Tibial nerve (tissue), 3 donors: ENCODE results near the gene UTP14A.

ENCODE experiments used
- CTCF ChIP-seq, 5 experiments: fragments of 200-600 bp in 3 of 5; fragments of 450-650 bp in 2 of 5; sonication (generic) in 3 of 5; IDR thresholded peaks; one replicate each; pipeline ENCODE4 v1.5.1; 2016 to 2019; ENCODE audit warnings: antibody characterized with exemption in 5 of 5, mild to moderate bottlenecking in 3 of 5, moderate library complexity in 2 of 5
- POLR2A ChIP-seq, 2 donors: fragments of 450-650 bp; IDR thresholded peaks; one replicate each; pipeline ENCODE4 v1.6.1; 2017; ENCODE audit warnings: antibody characterized with exemption in 2 of 2, mild to moderate bottlenecking in 2 of 2, moderate library complexity in 2 of 2

- TF ChIP-seq CTCF (IDR thresholded peaks at IDR 0.05) (no peak), POLR2A (IDR thresholded peaks at IDR 0.05) (no peak)
These were observed 47.9 kb downstream of the UTP14A start for GRCh38 chrX:129953881-129954280.
